HG02759 (cell line): ENCODE results near the gene STAT5A.

Experiments used
- ATAC-seq: cut with Tn5 transposase; IDR thresholded peaks from one replicate; pipeline ENCODE4 v1.9.1; 2021; ENCODE audit warnings: mild to moderate bottlenecking, moderate library complexity; ENCODE audit not compliant: unreplicated experiment

The STAT5A gene

GRCh38 chr17:42322382-42323267 lies 34.3 kb downstream of the STAT5A start:
- no peak for ATAC-seq

- no peak for ATAC-seq
These were observed 35.0 kb downstream of the STAT5A start for GRCh38 chr17:42323268-42323773.

- no peak for ATAC-seq
These were observed 36.7 kb downstream of the STAT5A start for GRCh38 chr17:42325026-42325425.

- ATAC-seq, result no peak
These were observed 41.0 kb downstream of the STAT5A start for GRCh38 chr17:42329025-42329976.

- no peak for ATAC-seq
These were observed 44.8 kb downstream of the STAT5A start for GRCh38 chr17:42333053-42333452.

GRCh38 chr17:42334677-42335076 lies 46.4 kb downstream of the STAT5A start:
- no peak for ATAC-seq

- ATAC-seq, result no peak
These were observed 49.1 kb downstream of the STAT5A start for GRCh38 chr17:42337442-42337841.

- ATAC-seq, result no peak
These were observed 50.2 kb downstream of the STAT5A start for GRCh38 chr17:42338427-42338985.

GRCh38 chr17:42339221-42339620 lies 50.9 kb downstream of the STAT5A start:
- ATAC-seq, result no peak

GRCh38 chr17:42340691-42341127 lies 52.4 kb downstream of the STAT5A start:
- ATAC-seq, result no peak

- ATAC-seq, result no peak
These were observed 53.3 kb downstream of the STAT5A start for GRCh38 chr17:42341568-42341967.

- no peak for ATAC-seq
These were observed 54.1 kb downstream of the STAT5A start for GRCh38 chr17:42342242-42343008.

- ATAC-seq, result no peak
These were observed 57.2 kb downstream of the STAT5A start for GRCh38 chr17:42345396-42346073.

- ATAC-seq, result no peak
These were observed 58.2 kb downstream of the STAT5A start for GRCh38 chr17:42346481-42346880.

- no peak for ATAC-seq
These were observed 58.9 kb downstream of the STAT5A start for GRCh38 chr17:42347198-42347597.

GRCh38 chr17:42347606-42348005 lies 59.3 kb downstream of the STAT5A start:
- no peak for ATAC-seq

GRCh38 chr17:42348104-42348503 lies 59.8 kb downstream of the STAT5A start:
- no peak for ATAC-seq

- ATAC-seq, result no peak
These were observed 66.9 kb downstream of the STAT5A start for GRCh38 chr17:42354956-42355843.

- ATAC-seq, result no peak
These were observed 70.1 kb downstream of the STAT5A start for GRCh38 chr17:42358434-42358833.
